Stimulated activated CD8-positive, alpha-beta memory T cell treated with anti-CD3 and anti-CD28 coated beads, Interleukin-12 subunit alpha, Interleukin-12 subunit beta, amount 100 ng/mL, for 4 hours (primary cell): ENCODE data around the gene LARP1.
A peak's percentile ranks its signal among the peaks of the same experiment; 100 is the strongest.
"Not testable (repeated sequence)": the region's sequence is repeated elsewhere in the genome, so short reads cannot be mapped to it uniquely, and the experiment has no call there.

ENCODE experiments used
- DNase-seq: peaks from one replicate; pipeline ENCODE4 v3.0.0-alpha.2; 2020; ENCODE audit warnings: low read depth

The LARP1 gene

GRCh38 chr5:154793599-154794524, 38.7 kb downstream of the LARP1 start:
- no peak for DNase-seq

- no peak for DNase-seq
These were observed 39.5 kb downstream of the LARP1 start for GRCh38 chr5:154794525-154795234.

GRCh38 chr5:154795235-154795596, 40.0 kb downstream of the LARP1 start:
- no peak for DNase-seq

GRCh38 chr5:154797762-154798161, 42.6 kb downstream of the LARP1 start:
- no peak for DNase-seq

GRCh38 chr5:154800582-154800981, 45.4 kb downstream of the LARP1 start:
- DNase-seq: no peak

- DNase-seq: no peak
These were observed 45.9 kb downstream of the LARP1 start for GRCh38 chr5:154801083-154801482.

GRCh38 chr5:154802050-154802449, 46.9 kb downstream of the LARP1 start:
- DNase-seq: no peak

- no peak for DNase-seq
These were observed 51.0 kb downstream of the LARP1 start for GRCh38 chr5:154806176-154806575.

GRCh38 chr5:154811239-154811638, 56.1 kb downstream of the LARP1 start:
- DNase-seq: no peak

GRCh38 chr5:154811653-154812465, 56.7 kb downstream of the LARP1 start:
- peak; percentile 15 for DNase-seq

GRCh38 chr5:154813158-154813557, 58.0 kb downstream of the LARP1 start:
- DNase-seq: no peak

GRCh38 chr5:154813736-154814135, 58.6 kb downstream of the LARP1 start:
- DNase-seq: peak; percentile 13

- DNase-seq: no peak
These were observed 59.8 kb downstream of the LARP1 start for GRCh38 chr5:154815025-154815424.

GRCh38 chr5:154815684-154816247, 60.6 kb downstream of the LARP1 start:
- no peak for DNase-seq

GRCh38 chr5:154816891-154817492, 61.8 kb downstream of the LARP1 start:
- DNase-seq: no peak

- no peak for DNase-seq
These were observed 62.6 kb downstream of the LARP1 start for GRCh38 chr5:154817815-154818214.

GRCh38 chr5:154818471-154819116, 63.4 kb downstream of the LARP1 start:
- DNase-seq: no peak

- no peak for DNase-seq
These were observed 64.4 kb downstream of the LARP1 start for GRCh38 chr5:154819546-154819945.

- no peak for DNase-seq
These were observed 65.2 kb downstream of the LARP1 start for GRCh38 chr5:154820383-154820782.

- DNase-seq: not testable (repeated sequence)
These were observed 67.7 kb downstream of the LARP1 start for GRCh38 chr5:154822896-154823295.

- DNase-seq: no peak
These were observed 68.4 kb downstream of the LARP1 start for GRCh38 chr5:154823605-154824004.
